Memory B cell (primary cell): ENCODE results near the gene CD79B.

Source experiments
- ATAC-seq: fragments of 150-1000 bp; cut with Tn5 transposase; 2 replicates; pipeline ENCODE4 v1.10.0; 2021; ENCODE audit warnings: low read depth, mild to moderate bottlenecking, moderate library complexity
- DNase-seq, 2 donors: peaks; one replicate each; pipeline ENCODE4 v3.0.0; 2022; ENCODE audit warnings: low spot score in 2 of 2
- H3K27ac Mint-ChIP-seq: one replicate; pipeline ENCODE4 v1.8.0; 2022; ENCODE audit warnings: mild to moderate bottlenecking, moderate library complexity, mixed read lengths
- H3K27me3 Mint-ChIP-seq: one replicate; pipeline ENCODE4 v1.8.0; 2022; ENCODE audit warnings: mixed read lengths
- H3K36me3 Mint-ChIP-seq: one replicate; pipeline ENCODE4 v1.8.0; 2022; ENCODE audit warnings: mild to moderate bottlenecking, mixed read lengths
- H3K4me1 Mint-ChIP-seq: one replicate; pipeline ENCODE4 v1.8.0; 2022; ENCODE audit warnings: mixed read lengths
- H3K4me3 Mint-ChIP-seq: one replicate; pipeline ENCODE4 v1.8.0; 2022; ENCODE audit warnings: mild to moderate bottlenecking, moderate library complexity, mixed read lengths
- H3K9me3 Mint-ChIP-seq: one replicate; pipeline ENCODE4 v1.8.0; 2022; ENCODE audit warnings: mixed read lengths

CD79B gene

DNA sequence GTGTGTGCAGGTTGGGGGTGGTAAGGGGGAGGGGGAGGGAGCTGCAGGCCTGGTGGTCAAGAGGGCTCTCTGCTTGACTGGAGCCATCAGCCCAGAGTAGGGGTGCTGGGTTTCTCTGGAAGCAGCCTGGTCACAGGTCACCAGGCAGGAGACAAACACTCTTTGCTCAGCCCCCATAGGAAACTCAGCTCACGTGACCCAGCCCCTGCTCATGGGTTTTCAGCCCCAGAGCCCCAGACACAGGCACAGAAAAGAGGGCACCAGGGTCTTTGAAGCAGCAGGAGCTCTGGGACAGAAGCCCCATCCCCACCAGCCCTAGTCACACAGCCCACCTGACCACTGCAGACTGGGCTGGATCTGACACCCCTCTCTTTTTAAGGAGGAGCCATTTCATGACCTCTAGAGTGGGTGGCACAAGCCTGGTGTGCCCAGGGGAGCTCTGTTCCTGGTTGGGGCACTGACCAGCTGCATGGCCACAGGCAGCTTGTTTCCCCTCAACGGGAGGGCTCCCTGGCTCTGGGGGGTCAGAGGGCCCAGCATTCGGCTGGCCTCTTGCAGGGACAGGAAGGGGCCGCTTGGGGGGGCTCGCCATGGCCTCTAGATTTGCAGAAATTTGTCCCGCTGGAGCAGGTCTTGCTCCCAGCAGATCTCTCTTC is 13.8 kb upstream of the CD79B start:
- Mint-ChIP-seq H3K4me3 (peak overlapping the region; percentile 89), H3K27ac (peak overlapping the region; percentile 88), H3K9me3 (no peaks in the 10 kb centered on the region), H3K27me3 (no peaks in the 10 kb centered on the region), H3K36me3 (peaks cover 2% of the 10 kb centered on the region), H3K4me1 (peaks cover 34% of the 10 kb centered on the region)
- DNase-seq (no peak), ATAC-seq (peak; percentile 46)

DNA sequence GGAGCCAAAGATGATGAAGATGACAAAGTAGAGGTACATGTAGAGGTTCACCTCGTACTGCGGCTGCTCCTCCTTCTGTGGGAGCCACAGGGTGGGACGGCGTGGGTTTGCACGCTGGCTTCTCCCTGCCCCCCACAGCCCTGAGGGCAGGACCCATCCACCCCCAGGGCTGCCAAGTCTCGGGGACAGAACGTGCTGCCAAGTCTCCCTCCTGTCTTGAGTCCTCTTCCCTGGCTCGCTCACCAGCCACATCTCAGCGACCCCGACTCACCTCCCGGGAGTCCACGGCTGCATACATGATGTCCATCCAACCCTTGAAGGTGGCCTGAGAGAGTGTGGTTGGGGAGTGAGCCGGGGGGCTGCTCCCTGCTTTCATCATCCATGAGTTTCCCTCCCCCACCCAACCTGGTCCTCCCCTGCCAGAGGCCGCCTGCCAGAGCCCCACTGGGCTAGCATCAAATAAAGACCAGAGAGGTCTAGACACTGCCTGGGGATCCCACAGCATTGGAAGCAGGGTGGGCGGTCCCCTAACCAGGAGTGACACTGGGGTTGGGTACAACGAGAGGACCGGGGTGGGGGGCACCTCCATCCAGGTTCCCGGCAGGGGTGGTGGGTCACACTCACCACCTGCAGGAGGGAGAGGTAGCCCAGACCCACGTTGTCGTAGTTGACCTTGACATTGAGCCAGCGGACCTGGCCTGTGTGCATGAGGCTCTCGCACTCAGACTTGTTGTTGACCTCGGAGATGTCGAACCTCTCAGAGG is 12.8 kb upstream of the CD79B start:
- Mint-ChIP-seq H3K4me3 (peak overlapping the region; percentile 89), H3K27me3 (no peaks in the 10 kb centered on the region), H3K36me3 (peaks cover 2% of the 10 kb centered on the region), H3K4me1 (peaks cover 31% of the 10 kb centered on the region), H3K9me3 (no peaks in the 10 kb centered on the region), H3K27ac (peak overlapping the region; percentile 88)
- DNase-seq (no peak), ATAC-seq (no peak)

DNA sequence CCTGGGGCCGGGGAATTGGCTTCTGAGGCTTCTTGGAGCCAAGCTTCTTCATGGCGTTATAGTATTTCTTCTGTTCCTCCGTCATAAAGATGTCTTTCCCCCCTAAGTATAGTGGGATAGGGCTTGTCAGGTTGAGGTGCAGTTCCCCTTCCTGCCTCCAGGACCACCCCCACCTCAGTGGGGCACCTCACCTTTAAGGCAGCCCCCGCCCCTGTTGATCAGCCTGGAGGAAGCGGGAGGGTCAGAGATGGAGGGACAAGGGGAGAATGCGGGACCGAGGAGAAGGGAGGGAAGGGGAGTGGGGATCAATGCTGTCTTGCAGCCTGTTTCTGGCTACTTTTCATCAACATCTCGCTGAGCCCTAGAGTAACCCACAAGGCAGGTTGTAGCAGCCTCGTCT is 11.6 kb upstream of the CD79B start:
- H3K4me3 Mint-ChIP-seq, result no peak overlapping the region
- no peak for ATAC-seq
- H3K36me3 Mint-ChIP-seq, result peaks cover 2% of the 10 kb centered on the region
- no peak overlapping the region for H3K27ac Mint-ChIP-seq
- H3K9me3 Mint-ChIP-seq, result no peaks in the 10 kb centered on the region
- no peaks in the 10 kb centered on the region for H3K27me3 Mint-ChIP-seq
- DNase-seq, result no peak
- peaks cover 39% of the 10 kb centered on the region for H3K4me1 Mint-ChIP-seq

DNA sequence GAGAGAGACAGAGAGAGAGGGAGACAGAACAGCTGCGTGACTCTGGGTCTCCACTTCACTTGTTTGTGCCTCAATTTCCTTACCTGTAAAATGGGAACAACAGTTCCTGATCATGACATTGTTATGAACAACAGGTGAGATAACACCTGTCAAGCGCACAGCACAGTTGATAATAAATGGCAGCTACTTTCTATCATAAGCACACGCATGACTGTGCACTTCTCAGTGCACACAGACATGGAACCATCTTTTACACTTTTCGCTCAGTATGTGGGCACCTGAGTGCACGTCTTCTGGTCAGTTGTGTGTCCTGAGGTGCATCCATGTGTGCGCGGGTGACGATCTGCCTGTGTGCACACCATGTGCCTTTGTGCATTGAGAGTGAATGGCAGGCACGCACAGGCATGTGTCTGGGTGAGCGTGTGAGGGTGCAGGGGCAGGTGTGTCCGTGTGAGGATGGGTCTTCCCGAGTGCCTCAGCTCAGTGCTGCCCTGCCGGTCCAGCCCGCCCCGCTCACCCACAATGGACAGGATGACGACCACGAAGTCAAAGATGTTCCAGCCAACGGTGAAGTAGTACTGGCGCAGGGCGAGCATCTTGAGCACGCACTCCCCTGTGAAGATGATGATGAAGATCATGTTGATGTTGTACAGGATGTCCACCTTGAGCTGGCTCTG is 10.3 kb upstream of the CD79B start:
- peaks cover 2% of the 10 kb centered on the region for H3K36me3 Mint-ChIP-seq
- DNase-seq (no peak), ATAC-seq (no peak)
- peaks cover 47% of the 10 kb centered on the region for H3K4me1 Mint-ChIP-seq
- H3K27ac Mint-ChIP-seq, result no peak overlapping the region
- no peaks in the 10 kb centered on the region for H3K27me3 Mint-ChIP-seq
- H3K9me3 Mint-ChIP-seq, result no peaks in the 10 kb centered on the region
- H3K4me3 Mint-ChIP-seq, result no peak overlapping the region

DNA sequence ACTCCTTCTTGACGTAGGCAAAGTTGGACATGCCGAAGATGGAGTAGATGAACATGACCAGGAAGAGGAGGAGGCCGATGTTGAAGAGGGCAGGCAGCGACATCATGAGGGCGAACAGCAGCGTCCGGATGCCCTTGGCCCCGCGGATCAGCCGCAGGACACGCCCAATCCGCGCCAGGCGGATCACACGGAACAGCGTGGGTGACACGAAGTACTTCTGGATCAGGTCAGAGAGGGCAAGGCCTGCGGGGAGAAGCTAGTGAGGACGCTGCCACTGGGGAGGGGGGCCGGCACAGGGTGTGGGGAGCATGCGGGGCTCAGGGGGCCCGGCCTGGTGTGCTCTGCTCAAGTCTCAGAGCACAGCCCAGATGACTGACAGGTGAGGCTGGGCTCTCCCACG is 9.6 kb upstream of the CD79B start:
- Mint-ChIP-seq H3K27ac (no peak overlapping the region), H3K9me3 (no peaks in the 10 kb centered on the region), H3K27me3 (no peaks in the 10 kb centered on the region), H3K4me1 (peaks cover 45% of the 10 kb centered on the region), H3K36me3 (peaks cover 2% of the 10 kb centered on the region), H3K4me3 (no peak overlapping the region)
- no peak for DNase-seq
- ATAC-seq, result no peak

DNA sequence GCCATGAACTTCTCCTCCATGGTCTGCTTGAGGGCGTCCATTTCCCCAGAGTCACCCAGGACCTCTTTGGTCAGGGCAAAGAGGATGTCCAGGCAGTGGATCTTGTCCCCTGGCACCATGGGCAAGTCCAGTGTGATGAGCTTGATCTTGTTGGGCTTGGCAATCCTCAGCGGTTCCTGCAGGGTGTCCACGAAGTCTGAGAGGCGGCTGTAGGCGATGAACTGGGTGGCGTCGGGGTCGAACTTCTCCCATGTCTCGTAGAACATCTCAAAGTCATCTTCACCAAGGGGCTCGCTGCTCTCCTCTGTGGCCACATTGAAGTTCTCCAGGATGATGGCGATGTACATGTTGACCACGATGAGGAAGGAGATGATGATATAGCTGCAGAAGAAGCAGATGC is 9.0 kb upstream of the CD79B start:
- DNase-seq (no peak), ATAC-seq (no peak)
- no peaks in the 10 kb centered on the region for H3K27me3 Mint-ChIP-seq
- H3K4me1 Mint-ChIP-seq, result peaks cover 41% of the 10 kb centered on the region
- H3K4me3 Mint-ChIP-seq, result no peak overlapping the region
- H3K27ac Mint-ChIP-seq, result no peak overlapping the region
- H3K36me3 Mint-ChIP-seq, result peaks cover 2% of the 10 kb centered on the region
- H3K9me3 Mint-ChIP-seq, result peaks cover under 1% of the 10 kb centered on the region

DNA sequence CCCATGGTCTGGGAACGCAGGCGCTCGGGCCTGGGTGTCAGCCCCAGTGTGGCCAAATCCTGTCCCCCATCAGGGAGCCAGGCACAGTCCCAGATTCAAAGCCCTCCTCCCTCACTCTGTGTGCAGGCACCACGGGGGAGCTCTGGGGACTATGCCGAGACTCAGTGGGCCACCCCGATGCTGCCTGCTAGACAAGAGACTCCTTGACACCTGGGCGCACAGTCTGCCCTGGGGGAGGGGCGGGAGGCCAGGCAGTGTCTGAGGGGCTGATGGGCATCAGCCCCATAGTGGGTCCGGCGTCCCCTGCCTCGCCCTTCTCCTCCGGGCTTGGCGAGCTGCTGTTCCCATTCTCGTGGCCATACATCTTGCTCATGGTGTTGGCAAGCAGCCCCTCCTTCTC is 8.5 kb upstream of the CD79B start:
- no peaks in the 10 kb centered on the region for H3K27me3 Mint-ChIP-seq
- H3K9me3 Mint-ChIP-seq, result peaks cover 1% of the 10 kb centered on the region
- no peak for ATAC-seq
- no peak overlapping the region for H3K4me3 Mint-ChIP-seq
- no peak overlapping the region for H3K27ac Mint-ChIP-seq
- peaks cover 4% of the 10 kb centered on the region for H3K36me3 Mint-ChIP-seq
- peaks cover 39% of the 10 kb centered on the region for H3K4me1 Mint-ChIP-seq
- DNase-seq, result no peak

DNA sequence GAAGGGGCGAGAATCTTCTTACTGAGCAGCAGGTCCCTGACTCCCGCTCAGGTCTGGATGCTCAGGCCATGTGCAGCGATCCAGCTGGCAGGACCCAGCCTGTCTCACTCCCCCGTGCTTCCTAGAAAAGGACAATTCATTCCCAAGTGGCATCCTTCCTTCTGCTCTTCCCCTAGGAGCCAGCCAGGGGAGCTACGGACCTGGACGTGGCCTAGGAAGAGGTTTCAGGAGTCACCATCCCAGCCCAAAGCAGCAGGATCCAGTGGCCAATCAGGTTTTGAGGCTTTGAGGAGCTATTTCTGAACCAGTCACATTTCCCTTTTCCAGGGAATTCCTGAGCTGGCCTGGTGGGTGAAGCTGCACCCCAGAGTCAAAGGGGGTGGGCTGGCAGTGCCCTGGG is 7.8 kb upstream of the CD79B start:
- Mint-ChIP-seq H3K27ac (peak overlapping the region; percentile 81), H3K4me1 (peaks cover 39% of the 10 kb centered on the region), H3K4me3 (no peak overlapping the region), H3K36me3 (peaks cover 4% of the 10 kb centered on the region), H3K9me3 (peaks cover 1% of the 10 kb centered on the region), H3K27me3 (no peaks in the 10 kb centered on the region)
- ATAC-seq (no peak), DNase-seq (no peak)

DNA sequence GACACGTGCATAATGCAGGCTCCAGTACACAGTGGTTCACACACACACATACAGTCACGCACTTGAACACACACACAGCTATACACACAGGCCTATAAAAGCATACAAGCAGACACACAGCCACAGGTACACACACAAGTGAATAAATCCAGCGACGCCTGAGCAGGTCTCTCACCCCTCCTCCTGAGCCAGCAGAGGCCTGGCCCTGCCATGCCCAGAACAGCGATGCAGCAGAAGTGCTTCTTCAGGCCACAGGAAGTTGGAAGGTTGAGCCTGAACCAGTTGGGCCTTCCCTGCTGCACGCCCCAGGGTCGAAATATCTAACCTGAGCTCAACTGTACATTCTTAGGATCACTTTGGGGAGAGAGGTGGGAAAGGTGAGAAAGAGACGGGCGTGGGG is 7.3 kb upstream of the CD79B start:
- peaks cover 1% of the 10 kb centered on the region for H3K9me3 Mint-ChIP-seq
- no peak for DNase-seq
- peaks cover 40% of the 10 kb centered on the region for H3K4me1 Mint-ChIP-seq
- ATAC-seq, result no peak
- peak overlapping the region; percentile 81 for H3K27ac Mint-ChIP-seq
- no peak overlapping the region for H3K4me3 Mint-ChIP-seq
- no peaks in the 10 kb centered on the region for H3K27me3 Mint-ChIP-seq
- peaks cover 4% of the 10 kb centered on the region for H3K36me3 Mint-ChIP-seq

DNA sequence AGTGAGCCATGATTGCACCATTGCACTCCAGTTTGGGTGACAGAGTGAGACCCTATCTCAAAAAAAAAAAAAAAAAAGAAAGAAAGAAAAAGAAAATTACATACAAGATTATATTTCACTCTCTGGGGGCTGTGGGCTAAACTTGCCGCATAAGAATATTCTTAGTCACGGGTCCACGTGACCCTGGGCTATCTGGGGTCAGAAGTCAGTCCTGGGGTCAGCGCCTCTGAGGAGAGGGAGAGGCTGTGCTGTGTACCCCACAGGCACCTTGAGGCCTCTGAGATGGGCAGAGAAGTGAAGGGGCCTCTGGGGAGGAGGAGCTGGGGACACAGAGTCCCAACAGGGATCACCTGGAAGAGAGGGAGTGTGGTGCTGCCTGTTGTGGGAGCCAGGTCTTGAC is 5.8 kb upstream of the CD79B start:
- H3K4me1 Mint-ChIP-seq, result peaks cover 46% of the 10 kb centered on the region
- no peak overlapping the region for H3K4me3 Mint-ChIP-seq
- peaks cover 1% of the 10 kb centered on the region for H3K9me3 Mint-ChIP-seq
- DNase-seq, result no peak
- no peak overlapping the region for H3K27ac Mint-ChIP-seq
- ATAC-seq, result no peak
- H3K27me3 Mint-ChIP-seq, result no peaks in the 10 kb centered on the region
- peaks cover 2% of the 10 kb centered on the region for H3K36me3 Mint-ChIP-seq

DNA sequence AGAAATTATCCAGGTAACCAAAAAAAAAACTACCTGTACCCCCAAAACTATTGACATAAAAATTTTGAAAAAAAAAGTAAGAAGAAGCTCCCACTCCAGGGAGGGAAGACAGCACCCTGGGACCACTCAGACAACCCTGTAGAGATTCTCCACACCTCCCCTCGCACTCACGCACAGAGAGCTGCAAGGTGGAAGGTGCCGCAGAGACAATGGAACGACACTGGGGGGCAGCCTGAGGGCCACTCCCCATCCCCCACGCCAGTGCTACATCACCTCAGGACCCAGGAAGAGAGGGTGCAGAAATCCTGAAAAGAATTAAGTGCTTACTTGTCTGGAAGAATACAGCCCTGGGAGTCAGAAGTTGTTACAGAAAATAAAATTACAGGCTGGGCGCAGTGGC is 5.2 kb upstream of the CD79B start:
- Mint-ChIP-seq H3K27ac (no peak overlapping the region), H3K36me3 (peaks cover 2% of the 10 kb centered on the region), H3K9me3 (peaks cover 1% of the 10 kb centered on the region), H3K27me3 (no peaks in the 10 kb centered on the region), H3K4me3 (no peak overlapping the region), H3K4me1 (peaks cover 44% of the 10 kb centered on the region)
- no peak for ATAC-seq
- DNase-seq, result no peak

DNA sequence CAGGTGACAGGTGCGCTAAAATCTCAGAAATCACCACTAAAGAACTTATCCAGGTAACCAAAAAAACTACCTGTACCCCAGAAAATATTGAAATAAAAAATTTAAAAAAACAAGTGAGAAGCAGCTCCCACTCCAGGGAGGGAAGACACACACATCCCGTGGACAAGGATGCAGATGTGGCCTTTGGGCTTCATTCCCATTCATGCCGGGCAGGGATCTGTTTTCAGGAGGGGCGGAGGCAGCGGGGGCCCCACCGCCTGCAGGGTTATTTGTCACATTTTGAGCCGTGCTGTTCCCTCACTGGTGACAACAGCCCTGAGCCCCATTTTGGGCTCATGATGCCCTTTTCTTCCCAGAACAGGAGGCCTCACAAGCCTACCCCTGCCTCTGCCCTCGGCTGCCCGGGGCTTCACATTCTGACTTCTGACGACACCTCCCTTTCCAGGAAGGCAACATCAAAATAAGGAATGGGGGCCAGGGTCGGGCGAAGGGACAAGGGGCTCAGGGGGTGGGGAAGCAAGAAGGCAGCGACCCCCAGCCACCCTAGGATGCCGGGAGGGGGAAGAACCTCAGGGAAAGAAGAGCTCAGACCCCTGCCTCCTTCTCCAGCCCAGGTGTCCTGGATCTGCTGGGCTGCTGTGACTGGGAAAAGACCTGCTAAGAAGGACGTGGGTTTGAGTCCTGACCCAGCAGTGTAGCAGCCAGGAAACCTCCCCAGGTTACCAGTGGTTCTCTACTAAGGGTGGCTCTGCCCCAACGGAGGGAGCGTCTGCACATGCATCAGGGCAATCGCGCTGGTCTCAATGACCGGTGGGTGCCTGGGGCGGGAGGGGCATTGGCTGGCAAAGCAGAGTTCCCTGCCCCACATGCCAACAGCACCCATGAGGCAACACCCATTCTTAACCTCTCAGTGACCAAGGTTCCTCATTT is 2.3 kb upstream of the CD79B start:
- no peak for ATAC-seq
- Mint-ChIP-seq H3K4me1 (peaks cover 47% of the 10 kb centered on the region), H3K27me3 (no peaks in the 10 kb centered on the region), H3K4me3 (peak overlapping the region; percentile 67), H3K9me3 (peaks cover 1% of the 10 kb centered on the region), H3K27ac (no peak overlapping the region), H3K36me3 (peaks cover 26% of the 10 kb centered on the region)
- no peak for DNase-seq

DNA sequence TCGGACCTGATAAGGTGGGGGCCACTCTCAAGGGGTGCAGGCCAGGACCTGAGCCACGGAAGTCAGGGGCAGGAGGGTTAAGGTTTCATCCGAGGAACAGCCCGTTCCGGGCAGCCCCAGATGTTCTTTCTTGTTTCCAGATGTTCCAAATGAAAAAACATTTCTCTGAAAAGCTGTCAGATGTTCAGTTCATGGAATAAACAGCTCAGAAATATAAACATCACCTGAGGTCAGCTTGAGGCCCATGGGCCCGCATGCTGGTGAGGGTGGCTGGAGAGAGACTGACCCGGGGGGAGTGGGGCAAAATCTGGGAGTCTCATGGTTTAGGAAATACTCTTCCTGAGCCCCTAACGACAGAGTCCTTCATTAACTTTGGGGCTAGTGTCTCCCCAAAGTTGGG is 1.5 kb upstream of the CD79B start:
- Mint-ChIP-seq H3K36me3 (peaks cover 30% of the 10 kb centered on the region), H3K9me3 (peaks cover 1% of the 10 kb centered on the region), H3K27me3 (no peaks in the 10 kb centered on the region), H3K27ac (no peak overlapping the region), H3K4me3 (peak overlapping the region; percentile 100), H3K4me1 (peaks cover 42% of the 10 kb centered on the region)
- DNase-seq (no peak), ATAC-seq (no peak)

DNA sequence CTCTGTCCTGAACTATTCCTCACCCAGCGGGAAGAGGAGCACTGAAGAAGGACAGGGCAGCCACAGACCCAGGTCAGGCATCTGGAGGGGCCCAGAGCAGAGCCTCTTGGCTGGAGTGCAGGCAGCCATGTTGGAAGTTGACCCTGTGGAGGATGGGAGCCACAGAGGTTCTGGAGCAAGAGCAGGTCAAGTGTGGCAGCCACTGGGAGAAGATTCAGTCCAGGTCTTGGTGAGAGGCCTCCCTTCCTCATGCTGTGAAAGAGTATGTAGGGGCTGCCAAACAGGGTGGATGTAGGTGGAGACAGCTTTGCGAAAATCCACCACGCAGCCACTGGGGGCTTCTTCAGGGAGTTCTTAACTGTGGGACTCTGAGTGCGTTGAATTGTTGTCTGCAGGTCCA is 590 bp upstream of the CD79B start:
- Mint-ChIP-seq H3K27me3 (no peaks in the 10 kb centered on the region), H3K27ac (peak overlapping the region; percentile 91), H3K36me3 (peaks cover 33% of the 10 kb centered on the region), H3K9me3 (peaks cover 1% of the 10 kb centered on the region), H3K4me3 (peak overlapping the region; percentile 100), H3K4me1 (peaks cover 41% of the 10 kb centered on the region)
- ATAC-seq (peak; percentile 20), DNase-seq (no peak)
